GOT3 (cell line): Measurements from ENCODE around the gene TCF3.

ENCODE experiments used
- DNase-seq: peaks from one replicate; lab custom pipeline; 2025; ENCODE audit warnings: mixed read lengths; lab: John Stamatoyannopoulos, UW

Gene TCF3

DNA sequence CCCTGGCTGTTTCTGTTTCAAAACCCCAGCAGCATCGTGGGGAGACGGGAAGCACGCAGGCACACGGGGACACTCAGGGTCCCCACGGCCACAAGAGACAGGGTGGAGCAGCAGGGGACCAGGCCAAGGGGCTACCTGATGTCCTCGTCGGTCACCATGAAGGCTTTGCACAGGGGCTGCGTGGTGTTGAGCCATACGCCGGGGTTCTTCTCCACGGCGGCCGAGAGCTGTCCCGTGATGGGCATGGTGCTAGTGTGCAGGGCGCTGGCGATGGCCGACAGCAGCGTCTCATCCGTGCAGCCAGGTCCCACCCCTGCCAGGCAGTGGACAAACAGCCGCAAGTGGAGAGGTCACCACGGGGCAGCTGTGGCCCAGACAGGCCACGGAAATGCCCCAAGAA is 71.5 kb downstream of the TCF3 start:
- no peak for DNase-seq

GRCh38 chr19:1580382-1580781 is 72.0 kb downstream of the TCF3 start:
- DNase-seq: no peak

DNA sequence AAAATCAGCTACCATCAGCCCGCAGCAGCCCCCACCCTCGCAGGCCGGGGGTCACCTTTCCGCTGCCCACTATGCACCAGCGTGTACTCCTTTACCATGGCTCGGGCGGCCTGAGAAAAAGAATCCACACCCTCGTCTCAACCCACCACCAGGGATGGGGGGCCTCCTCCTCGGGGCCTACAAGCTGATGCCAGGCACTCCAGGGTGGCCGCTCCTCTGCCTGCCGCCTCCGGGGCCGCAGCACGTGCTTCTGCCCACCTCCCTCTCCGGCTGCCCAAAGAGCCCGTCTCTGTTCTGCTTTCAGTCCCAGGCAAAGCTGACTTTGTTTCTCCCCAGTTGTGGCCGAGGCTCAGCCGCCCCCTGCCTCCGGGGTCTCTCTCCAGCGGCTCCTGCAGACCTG is 73.2 kb downstream of the TCF3 start:
- no peak for DNase-seq

DNA sequence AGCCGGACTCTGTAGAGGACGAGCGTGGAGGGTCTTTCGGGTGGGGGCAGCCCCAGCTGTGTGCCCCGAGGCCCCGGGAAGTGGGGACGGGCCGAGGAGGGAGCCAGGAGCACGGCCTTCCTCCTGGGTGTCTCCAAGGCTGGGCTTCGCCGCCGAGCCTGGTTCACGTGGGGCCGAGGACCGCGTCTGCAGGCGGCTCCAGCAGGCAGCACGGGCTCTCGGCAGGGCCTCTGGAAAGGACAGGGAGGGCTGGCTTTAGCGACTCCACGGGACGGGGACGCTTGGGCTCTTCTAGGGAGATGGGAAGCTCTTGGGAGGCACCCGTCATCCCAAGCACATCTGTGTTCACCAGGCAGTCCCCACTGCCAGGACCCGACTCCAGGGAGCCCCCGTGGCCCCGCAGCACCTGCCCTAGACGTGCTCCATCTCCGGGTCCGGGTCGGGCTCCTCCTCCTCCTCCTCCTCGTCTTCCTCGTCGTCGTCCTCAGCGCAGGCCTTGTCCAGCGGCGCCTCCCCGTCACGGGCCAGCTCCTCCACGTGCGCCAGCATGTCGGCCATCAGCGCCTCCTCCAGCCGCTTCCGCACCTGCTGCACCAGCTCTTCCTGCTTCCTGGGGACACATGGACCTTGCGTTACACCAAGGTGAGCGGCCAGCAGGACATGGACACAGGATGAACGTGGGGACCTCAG is 74.3 kb downstream of the TCF3 start:
- DNase-seq: no peak

DNA sequence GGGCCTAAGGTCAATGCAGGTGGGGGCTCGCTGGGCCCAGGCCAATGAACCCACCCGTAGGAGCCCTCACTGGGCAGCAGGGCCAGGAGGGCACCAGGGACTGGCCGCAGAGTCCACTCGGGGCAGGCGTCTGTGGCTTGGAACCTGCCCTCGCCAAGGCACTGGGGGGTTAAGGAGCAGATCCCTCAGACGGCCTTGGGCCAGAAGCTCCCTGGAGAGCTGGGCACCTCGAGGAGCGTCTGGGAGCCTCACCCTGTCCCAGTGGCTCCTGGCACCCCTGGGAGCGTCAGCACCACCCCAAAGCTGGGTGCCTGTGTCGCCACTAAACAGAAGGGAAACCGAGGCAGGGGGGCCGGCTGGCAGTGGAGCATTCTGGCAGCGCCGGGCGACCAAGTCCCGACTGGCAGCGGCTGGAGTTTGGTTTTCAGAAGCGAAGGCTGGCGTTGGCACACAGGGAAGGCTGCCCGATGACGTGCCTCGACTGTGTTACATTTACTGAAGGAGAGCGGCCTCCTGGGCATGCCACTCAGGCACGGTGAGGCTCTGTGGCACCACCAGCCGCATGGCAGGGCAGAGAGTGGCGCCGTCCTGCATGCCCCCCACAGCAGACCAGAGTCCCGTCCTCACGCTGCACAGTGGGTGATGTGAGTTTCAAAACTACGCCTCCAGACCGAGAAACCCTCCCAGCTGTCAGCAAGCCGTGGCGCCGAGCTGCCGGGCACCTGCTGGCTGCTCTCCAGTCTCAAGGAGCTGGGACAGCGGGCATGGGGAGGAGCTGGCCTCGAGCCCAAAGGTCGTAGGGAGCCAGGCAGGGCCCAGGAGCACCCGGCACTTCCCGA is 75.1 kb downstream of the TCF3 start:
- DNase-seq: no peak

GRCh38 chr19:1576242-1577089 is 75.9 kb downstream of the TCF3 start:
- no peak for DNase-seq

GRCh38 chr19:1575323-1576241 is 76.8 kb downstream of the TCF3 start:
- DNase-seq: no peak

DNA sequence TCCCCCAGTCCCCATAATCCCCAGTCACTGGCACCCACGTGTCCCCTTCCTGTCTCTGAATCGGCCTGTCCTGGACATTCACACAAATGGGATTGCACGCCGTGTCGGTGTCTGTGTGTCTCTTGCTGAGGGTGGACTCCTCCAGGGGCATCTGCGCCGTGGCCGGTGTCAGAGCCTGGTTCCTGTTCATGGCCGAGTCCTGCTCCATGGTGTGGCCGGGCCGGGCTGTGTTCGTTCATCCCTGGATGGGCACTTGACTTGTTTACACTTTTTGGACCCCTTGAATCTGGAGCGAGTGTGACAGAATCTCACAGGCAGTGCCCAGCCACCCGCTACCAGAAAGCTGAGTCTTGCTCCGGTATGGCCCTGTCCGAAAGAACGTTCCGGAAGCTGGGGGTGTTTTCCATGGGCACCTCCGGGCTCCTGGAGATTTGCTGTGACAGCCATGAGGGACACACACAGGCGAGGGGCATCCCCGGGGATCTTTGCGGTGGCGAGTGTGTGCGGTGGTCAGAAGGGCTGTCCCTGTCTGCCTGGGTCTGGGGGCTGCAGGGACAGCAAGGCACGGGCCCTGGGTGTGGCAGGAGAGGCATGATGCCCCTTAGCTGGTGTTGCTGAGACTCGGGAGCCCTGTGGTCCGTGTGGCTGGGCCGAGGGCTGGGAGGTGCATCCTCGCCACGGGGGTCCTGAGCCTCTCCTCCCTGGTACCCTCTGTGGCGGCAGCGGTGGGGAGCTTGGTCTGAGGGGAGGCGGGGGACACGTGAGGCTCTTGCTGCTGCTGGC is 77.9 kb downstream of the TCF3 start:
- no peak for DNase-seq

- no peak for DNase-seq
Observed at GRCh38 chr19:1572795-1573194, 79.6 kb downstream of the TCF3 start.

DNA sequence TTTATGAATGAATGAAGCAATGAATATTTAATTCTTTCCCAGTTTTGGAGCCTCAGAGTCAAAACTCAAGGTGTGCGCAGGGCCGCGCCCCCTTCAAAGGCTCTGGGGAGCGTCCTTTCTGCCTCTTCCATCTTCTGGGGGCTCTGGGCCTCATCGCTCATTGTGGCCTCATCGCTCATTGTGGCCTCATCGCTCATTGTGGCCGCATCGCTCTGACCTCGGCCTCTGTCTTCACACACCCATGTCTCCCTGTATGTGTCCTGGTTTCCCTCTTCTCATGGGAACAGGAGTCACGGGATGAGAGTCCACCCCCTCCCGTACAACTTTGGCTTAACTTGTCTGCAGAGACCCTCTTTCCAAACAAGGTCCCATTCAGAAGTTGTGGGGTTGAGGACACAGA is 81.1 kb downstream of the TCF3 start:
- no peak for DNase-seq

GRCh38 chr19:1570836-1571235 is 81.6 kb downstream of the TCF3 start:
- DNase-seq: no peak

DNA sequence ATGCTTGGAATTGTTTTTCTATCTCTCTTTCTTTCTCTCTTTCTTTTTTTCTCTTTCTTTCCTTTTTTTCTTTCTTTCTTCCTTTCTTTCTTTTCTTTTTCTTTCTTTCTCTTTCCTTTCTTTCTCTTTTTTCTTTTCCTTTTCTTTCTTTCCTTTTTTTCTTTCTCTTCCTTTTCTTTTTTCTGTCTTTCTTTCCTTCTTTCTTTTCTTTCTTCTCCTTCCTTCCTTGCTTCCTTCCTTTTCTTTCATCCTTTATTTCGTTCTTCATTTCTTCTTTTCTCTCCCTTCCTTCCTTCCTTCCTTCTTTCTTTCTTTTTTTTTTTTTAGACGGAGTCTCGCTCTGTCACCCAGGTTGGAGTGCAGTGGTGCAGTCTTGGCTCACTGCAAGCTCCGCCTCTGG is 82.4 kb downstream of the TCF3 start:
- no peak for DNase-seq

- no peak for DNase-seq
Observed at GRCh38 chr19:1568320-1569019, 83.9 kb downstream of the TCF3 start, which contains the start of gene MEX3D. Gene MEX3D (minus strand): TSS chr19:1568325. CDS start chr19:1568058, 267 bp downstream.

DNA sequence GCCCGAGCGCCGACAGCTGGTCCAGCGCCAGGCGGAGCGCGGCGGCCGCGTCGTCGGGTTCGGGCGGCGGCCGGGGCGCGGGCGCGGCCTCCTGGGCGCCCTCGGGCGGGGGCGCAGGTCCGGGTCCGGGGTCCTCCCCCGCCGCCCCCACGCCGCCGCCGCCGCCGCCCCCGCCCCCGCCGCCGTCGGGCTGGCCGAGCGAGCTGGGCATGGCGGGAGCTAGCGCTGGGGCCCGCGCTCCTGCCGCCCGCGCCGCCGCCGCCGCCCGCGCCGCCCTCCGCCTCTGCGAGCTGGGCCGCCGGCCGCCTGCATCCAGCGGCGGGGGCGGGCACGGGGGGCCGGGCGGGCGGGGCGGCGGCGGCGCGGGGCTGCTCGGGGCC is 84.6 kb downstream of the TCF3 start:
- DNase-seq: no peak

GRCh38 chr19:1567116-1567847 is 85.1 kb downstream of the TCF3 start:
- DNase-seq: no peak

- DNase-seq: peak; percentile 16
Observed at GRCh38 chr19:1566392-1567115, 85.9 kb downstream of the TCF3 start.

DNA sequence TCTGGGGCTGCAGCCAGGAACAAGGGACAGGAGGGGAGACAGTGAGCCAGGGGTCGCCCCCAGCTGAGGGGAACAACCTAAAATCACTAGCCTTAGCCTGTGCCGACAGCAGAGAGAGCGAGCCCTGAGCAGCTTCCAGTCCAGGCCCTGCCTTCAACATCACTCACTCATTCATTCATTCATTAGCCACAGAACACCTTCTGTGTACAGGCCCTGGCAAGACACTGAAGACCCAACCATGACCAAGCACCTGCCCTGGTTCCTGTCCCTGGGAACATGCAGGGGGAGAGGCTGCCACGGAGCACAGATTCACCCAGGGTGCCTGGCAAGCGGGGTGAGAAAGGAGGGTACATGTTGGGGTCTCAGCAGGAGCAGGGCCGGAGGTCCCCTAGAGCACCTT is 89.2 kb downstream of the TCF3 start:
- DNase-seq: no peak

GRCh38 chr19:1561236-1561842 is 91.1 kb downstream of the TCF3 start:
- DNase-seq: no peak
